ENCODE results near the gene ATXN10.
"Not testable (repeated sequence)": the region's sequence is repeated elsewhere in the genome, so short reads cannot be mapped to it uniquely, and the experiment has no call there.

DNA sequence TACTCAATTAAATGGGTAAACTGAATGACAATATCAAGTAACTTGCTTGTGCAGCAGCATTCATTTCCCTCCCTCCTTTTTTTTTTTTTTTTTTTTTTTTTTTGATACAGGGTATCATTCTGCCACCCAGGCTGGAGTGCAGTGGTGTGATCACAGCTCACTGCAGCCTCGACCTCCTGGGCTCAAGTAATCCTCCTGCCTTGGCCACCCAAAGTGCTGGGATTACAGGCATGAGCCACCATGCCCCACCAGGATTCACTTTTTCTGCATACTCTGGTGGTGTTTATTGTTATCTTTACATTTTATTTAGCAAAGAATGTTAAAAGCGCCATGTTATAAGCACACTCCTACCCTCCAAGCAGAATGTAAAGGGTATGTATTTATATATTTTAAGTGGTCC is 1.3 kb upstream of the ATXN10 start:
- TF ChIP-seq, protein P1, sequence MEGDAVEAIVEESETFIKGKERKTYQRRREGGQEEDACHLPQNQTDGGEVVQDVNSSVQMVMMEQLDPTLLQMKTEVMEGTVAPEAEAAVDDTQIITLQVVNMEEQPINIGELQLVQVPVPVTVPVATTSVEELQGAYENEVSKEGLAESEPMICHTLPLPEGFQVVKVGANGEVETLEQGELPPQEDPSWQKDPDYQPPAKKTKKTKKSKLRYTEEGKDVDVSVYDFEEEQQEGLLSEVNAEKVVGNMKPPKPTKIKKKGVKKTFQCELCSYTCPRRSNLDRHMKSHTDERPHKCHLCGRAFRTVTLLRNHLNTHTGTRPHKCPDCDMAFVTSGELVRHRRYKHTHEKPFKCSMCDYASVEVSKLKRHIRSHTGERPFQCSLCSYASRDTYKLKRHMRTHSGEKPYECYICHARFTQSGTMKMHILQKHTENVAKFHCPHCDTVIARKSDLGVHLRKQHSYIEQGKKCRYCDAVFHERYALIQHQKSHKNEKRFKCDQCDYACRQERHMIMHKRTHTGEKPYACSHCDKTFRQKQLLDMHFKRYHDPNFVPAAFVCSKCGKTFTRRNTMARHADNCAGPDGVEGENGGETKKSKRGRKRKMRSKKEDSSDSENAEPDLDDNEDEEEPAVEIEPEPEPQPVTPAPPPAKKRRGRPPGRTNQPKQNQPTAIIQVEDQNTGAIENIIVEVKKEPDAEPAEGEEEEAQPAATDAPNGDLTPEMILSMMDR (conservative IDR thresholded peaks at IDR 0.05; ENCODE audit: low read length): not testable (repeated sequence)
- not testable (repeated sequence) for TF ChIP-seq EZH2phosphoT487 (IDR thresholded peaks at IDR 0.05; ENCODE audit: borderline replicate concordance)
